Sigmoid colon (tissue), 4 donors: ENCODE results near the gene SULT1A3.
"Not testable (repeated sequence)": the region's sequence is repeated elsewhere in the genome, so short reads cannot be mapped to it uniquely, and the experiment has no call there.

Experiments used
- CTCF ChIP-seq, 4 experiments: fragments of 450-650 bp in 3 of 4; fragments of 200-600 bp in 1 of 4; IDR thresholded peaks; one replicate each; pipeline ENCODE4 v1.5.1; 2016 to 2019; ENCODE audit warnings: antibody characterized with exemption in 4 of 4, mild to moderate bottlenecking in 3 of 4, moderate library complexity in 2 of 4
- POLR2A ChIP-seq, 2 donors: fragments of 450-650 bp; IDR thresholded peaks; one replicate each; pipeline ENCODE4 v1.6.1; 2016; ENCODE audit warnings: antibody characterized with exemption in 2 of 2, mild to moderate bottlenecking in 2 of 2, moderate library complexity in 2 of 2
- POLR2AphosphoS5 ChIP-seq, 4 donors: sonication (generic); formaldehyde crosslinking; IDR thresholded peaks; one replicate each; pipeline ENCODE4 v1.6.1; 2017; ENCODE audit warnings: antibody characterized with exemption in 4 of 4

- not testable (repeated sequence) for TF ChIP-seq CTCF, POLR2A, POLR2AphosphoS5 (IDR thresholded peaks at IDR 0.05)
Measured at GRCh38 chr16:30191158-30191557, 7.9 kb upstream of the SULT1A3 start.
